Measurements from ENCODE around the gene FOXA1.
A peak's percentile ranks its signal among the peaks of the same experiment; 100 is the strongest.

The FOXA1 gene

GRCh38 chr14:37594238-37594970 is 645 bp downstream of the FOXA1 start:
- CTCF ChIA-PET, result interaction anchor here (0.7 to 2.8 kb wide), 14 partner anchors 11 to 362 kb away, joined by 3 to 15 read pairs (median 3); no protein-coding TSS in a partner anchor
- H3K4me1 ChIP-seq (ENCODE audit: control insufficient read depth, insufficient read depth, low read length), result peaks cover 3% of the 10 kb centered on the region; the same call in 1 of the 2 replicates
- peak overlapping the region; percentile 99 for H3K27ac ChIP-seq (ENCODE audit: extremely low read depth, low read depth, low read length)
- POLR2A ChIA-PET, result interaction anchor here (0.6 to 2.0 kb wide), 4 partner anchors 26 to 337 kb away, joined by 3 to 6 read pairs (median 4); no protein-coding TSS in a partner anchor
- H3K36me3 ChIP-seq (ENCODE audit: control insufficient read depth in 2 of 2, insufficient read depth in 1 of 2, low read length in 2 of 2), result peaks cover 0 to 15% of the 10 kb centered on the region in 2 experiments; a peak in 1 of 3 replicates
- H3K4me3 ChIP-seq (ENCODE audit: low read depth, low read length), result peak overlapping the region; percentile 75
- no peaks in the 10 kb centered on the region for H3K9me3 ChIP-seq (ENCODE audit: control insufficient read depth, insufficient read depth, low read depth, low read length)
- TF ChIP-seq ZNF2 (tag by site-specific recombination; IDR thresholded peaks at IDR 0.05) (0 out of 2 replicates have a peak, but pooled peaks have one; percentile 51), YY1 (tag by site-specific recombination; IDR thresholded peaks at IDR 0.05) (no peak), ZNF629 (tag by site-specific recombination; IDR thresholded peaks at IDR 0.05) (no peak), ZBTB1 (tag by site-specific recombination; IDR thresholded peaks at IDR 0.05) (no peak), ZBTB20 (tag by site-specific recombination; IDR thresholded peaks at IDR 0.05) (peak; percentile 66; the same call in 1 of the 2 replicates), ZBTB48 (tag by site-specific recombination; IDR thresholded peaks at IDR 0.05) (no peak), AEBP2 (tag by site-specific recombination; IDR thresholded peaks at IDR 0.05; ENCODE audit: borderline replicate concordance) (no peak), ZNF341 (tag by site-specific recombination; IDR thresholded peaks at IDR 0.05; ENCODE audit: low read depth) (peak; percentile 79), ZNF449 (tag by site-specific recombination; IDR thresholded peaks at IDR 0.05) (no peak; the same call in 1 of the 2 replicates), ZBTB26 (tag by site-specific recombination; optimal IDR thresholded peaks at IDR 0.05) (peak; percentile 23), PBX3 (CRISPR knock-in tag; IDR thresholded peaks at IDR 0.05) (no peak), ZNF654 (tag by site-specific recombination; IDR thresholded peaks at IDR 0.05; ENCODE audit: low read depth) (peak; percentile 66), SCRT2 (tag by site-specific recombination; IDR thresholded peaks at IDR 0.05) (peak; percentile 67), ZNF596 (tag by site-specific recombination; IDR thresholded peaks at IDR 0.05) (no peak), GLIS1 (tag by site-specific recombination; IDR thresholded peaks at IDR 0.05) (peak; percentile 38), CTCF (tag by site-specific recombination; IDR thresholded peaks at IDR 0.05) (peak; percentile 55; the same call in 1 of the 2 replicates), ZFP37 (tag by site-specific recombination; IDR thresholded peaks at IDR 0.05) (no peak), ZNF600 (tag by site-specific recombination; IDR thresholded peaks at IDR 0.05) (peak; percentile 35; the same call in 1 of the 2 replicates), ZBTB8A (tag by site-specific recombination; IDR thresholded peaks at IDR 0.05) (peak; percentile 80), KLF16 (tag by site-specific recombination; IDR thresholded peaks at IDR 0.05) (no peak), ELK4 (IDR thresholded peaks at IDR 0.05; ENCODE audit: borderline replicate concordance, low read depth, low read length) (no peak), ZIC2 (tag by site-specific recombination; IDR thresholded peaks at IDR 0.05) (0 out of 2 replicates have a peak, but pooled peaks have one; percentile 46), IKZF3 (tag by site-specific recombination; IDR thresholded peaks at IDR 0.05) (no peak), ZNF335 (tag by site-specific recombination; conservative IDR thresholded peaks at IDR 0.05) (peak; percentile 69), PATZ1 (tag by site-specific recombination; IDR thresholded peaks at IDR 0.05) (peak; percentile 39; the same call in 1 of the 2 replicates)
